ENCODE data around the gene CDH23.

CDH23 gene

GRCh38 chr10:71831646-71832552 is 435.2 kb downstream of the CDH23 start:
- DNase-seq, result no peak

- DNase-seq, result no peak
These were observed 436.2 kb downstream of the CDH23 start for GRCh38 chr10:71832967-71833366.

DNA sequence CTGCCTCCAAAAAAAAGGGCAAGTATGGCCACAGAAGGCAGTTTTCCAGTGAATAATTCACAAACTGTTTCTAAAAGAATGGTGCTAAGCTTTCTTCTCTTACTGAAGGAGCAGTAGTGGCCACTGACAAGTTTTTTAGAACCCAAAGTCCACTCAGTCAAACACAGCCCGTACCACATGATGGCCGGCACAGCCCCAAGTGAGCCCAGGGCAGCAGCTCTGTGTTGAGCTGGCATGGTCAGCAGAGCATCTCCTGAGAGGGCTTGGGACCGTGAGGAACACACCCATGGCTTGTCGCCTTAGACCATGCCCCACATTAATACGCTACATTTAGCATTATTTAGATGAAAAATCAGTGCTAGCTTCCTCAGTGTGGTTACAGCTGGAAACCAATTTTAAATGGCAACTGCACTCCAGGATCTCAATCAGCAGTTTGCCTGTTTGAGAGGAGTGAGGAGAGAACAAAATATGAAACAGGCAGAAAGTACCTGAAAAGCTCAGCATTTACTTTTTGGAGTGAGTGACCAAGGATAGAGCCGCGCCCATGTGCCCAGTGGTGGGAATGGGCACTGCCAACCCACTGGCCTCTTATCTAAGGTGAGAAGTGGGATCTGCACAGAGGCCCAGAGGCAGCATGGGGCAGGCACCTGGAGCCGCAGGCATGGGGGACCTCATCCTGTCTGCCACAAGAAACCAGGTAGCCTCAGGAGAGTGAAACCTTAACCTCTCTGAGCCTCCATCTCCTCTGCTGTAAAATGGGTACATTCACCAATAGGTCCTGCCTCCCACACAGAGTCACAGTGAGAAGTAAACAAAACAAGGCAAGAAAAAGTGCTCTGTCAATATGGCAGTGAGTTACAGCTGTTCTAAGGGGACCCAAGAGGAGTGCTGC is 437.0 kb downstream of the CDH23 start:
- no peak for DNase-seq

- DNase-seq, result no peak
These were observed 437.6 kb downstream of the CDH23 start for GRCh38 chr10:71834343-71834674.

DNA sequence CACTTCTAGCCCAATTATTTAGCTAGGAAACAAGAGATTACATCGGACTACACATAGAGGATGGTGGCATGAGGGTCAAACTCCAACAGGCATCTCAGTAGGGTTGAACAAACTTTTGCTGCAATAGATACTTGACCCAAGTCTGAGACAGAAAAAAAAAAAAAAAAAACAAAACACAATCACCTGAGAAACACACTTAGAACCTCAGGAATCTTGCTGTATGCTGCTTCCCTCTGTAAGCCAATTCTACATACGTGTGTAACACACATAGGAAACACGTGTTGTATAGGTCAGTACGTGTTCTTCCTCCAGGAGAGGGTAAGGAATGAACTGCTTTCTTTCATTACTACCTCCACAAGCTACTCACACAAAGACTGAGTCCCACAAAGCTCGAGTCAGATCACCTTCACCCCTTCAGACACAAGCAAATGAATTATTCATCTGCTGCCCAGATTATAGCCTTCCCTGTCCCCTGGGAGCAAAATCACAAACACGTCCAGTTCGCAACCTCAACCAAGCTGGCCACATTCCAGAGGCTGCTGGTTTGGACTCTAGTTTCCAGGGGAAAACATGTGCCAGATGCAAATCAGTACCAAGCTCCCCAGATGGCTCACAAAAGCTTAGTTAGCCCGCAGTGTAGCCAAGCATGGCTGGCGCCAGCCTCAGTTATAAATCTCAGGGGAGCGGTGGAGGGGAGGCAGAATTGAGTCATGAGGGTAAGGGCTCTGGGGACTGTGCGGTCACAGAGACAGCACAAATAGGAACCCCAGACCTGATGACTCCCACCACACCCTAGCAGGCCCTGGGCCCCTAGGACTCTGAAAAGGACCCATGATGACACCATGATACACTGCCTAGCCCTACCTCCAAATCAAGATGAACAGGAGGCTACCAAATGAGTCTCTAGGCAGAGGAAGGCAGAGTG is 439.2 kb downstream of the CDH23 start:
- no peak for DNase-seq

- DNase-seq, result no peak
These were observed 439.9 kb downstream of the CDH23 start for GRCh38 chr10:71836596-71836974.

GRCh38 chr10:71837098-71837827 is 440.5 kb downstream of the CDH23 start:
- peak; percentile 17 for DNase-seq

GRCh38 chr10:71838264-71839211 is 441.8 kb downstream of the CDH23 start:
- DNase-seq, result no peak

GRCh38 chr10:71840177-71840957 is 443.6 kb downstream of the CDH23 start:
- peak; percentile 23 for DNase-seq

- no peak for DNase-seq
These were observed 444.2 kb downstream of the CDH23 start for GRCh38 chr10:71840958-71841335.

GRCh38 chr10:71842422-71842821 is 445.7 kb downstream of the CDH23 start:
- no peak for DNase-seq

DNA sequence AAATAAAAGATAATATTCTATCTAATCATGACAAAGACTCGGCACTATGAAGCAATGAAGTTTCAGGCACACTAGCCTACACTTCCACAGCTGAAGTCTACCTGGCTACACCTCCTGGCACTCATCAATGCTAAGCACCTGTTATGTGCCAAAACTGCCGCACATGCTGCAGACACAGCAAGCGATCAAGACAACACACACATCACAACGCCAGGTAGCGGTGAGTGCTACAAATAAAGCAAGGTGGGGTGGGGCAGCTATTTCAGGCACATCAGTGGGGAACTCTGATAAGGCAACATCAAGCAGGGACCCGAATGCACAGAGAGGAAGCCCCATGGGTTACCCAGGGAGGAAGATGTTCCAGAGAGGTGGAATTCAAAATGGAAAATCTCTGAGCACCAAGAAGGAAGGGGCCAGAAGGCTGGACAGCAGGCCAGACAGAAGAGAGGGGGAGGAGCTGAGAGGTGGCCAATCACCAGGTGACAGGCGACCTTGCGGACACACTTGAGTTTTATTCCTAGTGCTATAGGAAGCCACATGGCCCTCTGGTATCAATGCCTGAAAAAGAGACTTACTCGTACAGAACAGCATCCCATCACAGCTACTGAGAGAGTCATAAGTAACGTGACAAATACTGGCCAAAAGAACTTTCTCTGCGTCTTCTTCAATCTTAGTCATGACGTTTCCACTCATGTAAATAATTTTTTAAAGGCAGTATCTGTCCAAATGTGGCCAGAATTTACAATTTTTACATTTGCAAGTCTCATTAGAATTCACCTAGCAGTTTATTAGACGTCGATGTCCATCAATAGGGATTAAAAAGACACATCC is 446.4 kb downstream of the CDH23 start:
- no peak for DNase-seq

- no peak for DNase-seq
These were observed 447.4 kb downstream of the CDH23 start for GRCh38 chr10:71844084-71844483.

DNA sequence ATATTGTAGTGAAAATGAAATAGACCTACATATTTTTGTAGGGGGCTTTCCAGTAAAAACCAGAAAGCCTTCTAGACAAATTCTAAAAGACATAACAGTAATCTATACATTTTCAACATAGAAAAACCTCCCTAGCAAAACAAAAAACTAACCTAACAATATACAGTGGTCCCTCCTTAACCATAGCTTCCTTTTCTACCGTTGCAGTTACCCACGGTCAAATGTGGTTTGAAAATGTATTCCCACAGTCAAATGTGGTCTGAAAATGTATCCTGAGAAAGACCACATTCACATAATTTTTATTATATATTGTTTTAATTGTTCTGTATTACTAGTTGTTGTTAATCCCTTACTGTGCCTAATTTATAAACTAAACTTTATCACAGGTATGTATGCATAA is 448.0 kb downstream of the CDH23 start:
- DNase-seq, result no peak

DNA sequence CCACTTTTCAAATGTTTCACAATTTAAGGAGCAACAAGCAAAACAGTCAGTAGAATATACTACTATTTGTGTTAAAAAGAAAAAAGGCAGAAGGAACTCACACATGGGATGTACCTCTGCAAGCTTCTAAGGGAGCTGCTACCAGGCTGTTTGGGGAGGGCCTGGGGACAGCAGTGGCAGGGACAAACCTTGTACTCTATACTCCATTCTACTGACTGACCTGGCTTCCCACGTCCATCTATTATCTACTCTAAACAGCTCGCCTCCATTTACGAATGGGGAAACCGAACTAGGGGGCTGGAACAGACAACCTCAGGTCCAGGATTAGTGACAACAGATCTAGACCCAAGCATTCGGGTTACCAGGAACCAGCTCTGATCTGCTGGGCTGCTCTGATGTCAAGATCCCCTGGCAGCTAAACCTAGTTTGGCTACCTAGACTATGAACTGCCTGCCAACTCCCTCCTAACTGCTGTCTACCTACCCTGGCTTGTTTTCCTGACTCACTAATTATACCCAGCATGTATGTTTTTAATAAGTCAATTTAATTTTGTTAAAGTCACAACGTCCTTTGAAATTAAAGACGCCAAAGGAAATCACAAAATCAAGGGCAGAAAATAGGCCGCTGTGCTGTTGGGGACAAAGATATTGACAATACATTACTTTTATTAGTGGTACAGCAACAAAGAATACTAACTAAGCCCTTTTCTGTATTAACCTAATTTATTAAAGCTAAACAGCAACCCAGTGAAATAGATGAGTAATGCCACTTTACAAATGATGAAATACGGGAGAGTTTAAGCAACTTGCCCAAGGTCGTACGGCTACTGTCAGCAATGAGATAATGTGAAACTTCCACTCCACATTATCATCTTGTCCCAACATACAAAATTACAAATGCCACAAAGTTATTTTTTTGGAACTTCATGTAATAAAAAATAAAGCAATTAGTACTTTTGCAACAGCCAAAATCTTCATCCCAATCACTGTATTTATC is 449.0 kb downstream of the CDH23 start:
- no peak for DNase-seq

DNA sequence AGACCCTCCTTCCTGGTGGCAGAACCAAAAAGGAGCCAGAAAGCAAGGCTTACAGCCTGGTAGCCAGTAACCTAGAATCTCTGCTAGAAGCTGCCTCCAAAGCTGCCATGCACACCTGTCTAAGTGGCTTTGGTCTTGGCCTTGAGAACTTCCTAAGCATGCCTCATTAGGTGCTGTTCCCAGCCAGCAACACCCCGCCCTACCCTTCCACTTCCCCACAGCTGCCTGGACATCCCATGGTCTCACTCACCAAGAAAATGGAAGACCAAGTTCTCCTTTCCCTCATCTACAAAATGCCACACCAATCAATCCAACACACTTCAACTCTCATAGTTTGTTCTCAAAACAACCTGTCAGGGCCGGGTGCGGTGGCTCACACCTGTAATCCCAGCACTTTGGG is 450.1 kb downstream of the CDH23 start:
- no peak for DNase-seq

DNA sequence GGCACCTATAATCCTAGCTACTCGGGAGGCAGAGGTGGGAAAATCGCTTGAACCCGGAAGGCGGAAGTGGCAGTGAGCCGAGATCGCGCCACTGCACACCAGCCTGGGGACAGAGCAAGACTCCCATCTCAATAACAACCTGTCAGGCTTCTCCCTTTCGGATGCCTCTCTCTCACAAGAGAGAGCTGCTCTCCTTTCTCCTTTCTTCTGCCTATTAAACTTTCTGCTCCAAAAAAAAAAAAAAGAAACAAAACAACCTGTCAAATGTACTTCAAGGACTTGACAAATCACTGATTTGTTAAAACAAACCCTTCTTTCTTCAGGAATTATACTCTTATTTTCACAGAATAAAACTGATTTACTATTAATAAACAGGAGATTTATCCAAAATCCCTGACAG is 450.7 kb downstream of the CDH23 start:
- DNase-seq, result no peak
